ENCODE measurements around the gene DOCK3.
"Not testable (repeated sequence)": the region's sequence is repeated elsewhere in the genome, so short reads cannot be mapped to it uniquely, and the experiment has no call there.

GRCh38 chr3:50803805-50804204 is 129.1 kb downstream of the DOCK3 start:
- not testable (repeated sequence) for TF ChIP-seq JUN (IDR thresholded peaks at IDR 0.05; ENCODE audit: borderline replicate concordance, insufficient read depth, insufficient read length, low read depth); EZH2 (IDR thresholded peaks at IDR 0.05; ENCODE audit: borderline replicate concordance, low read depth, low read length, severe bottlenecking); CTCF (IDR thresholded peaks at IDR 0.05; ENCODE audit: extremely low read depth in 1 of 2, insufficient read depth in 1 of 2, low read depth in 1 of 2, low read length in 2 of 2); POLR2A (IDR thresholded peaks at IDR 0.05; ENCODE audit: low read depth, low read length); POLR2AphosphoS5 (IDR thresholded peaks at IDR 0.05; ENCODE audit: insufficient read depth, low read depth, low read length); MYC (IDR thresholded peaks at IDR 0.05; ENCODE audit: low read depth, low read length); FOS (IDR thresholded peaks at IDR 0.05; ENCODE audit: borderline replicate concordance, insufficient read depth, low read length)

Measured in endothelial cell of umbilical vein (primary cell).